Peyer's patch (tissue), 4 donors: ENCODE results near the gene ZNF670. TPM values are rescaled to one million over a fixed set of nuclear protein-coding genes. Genes with fewer than 3 reads are reported as not detected.
"Not testable (repeated sequence)": the region's sequence is repeated elsewhere in the genome, so short reads cannot be mapped to it uniquely, and the experiment has no call there.

Experiments
- DNase-seq, 3 donors: peaks; one replicate each; pipeline ENCODE4 v3.0.0-alpha.2; 2017 to 2019
- H3K27ac ChIP-seq, 4 donors: fragments of 200-600 bp; sonication (generic); one replicate each; pipeline ENCODE4 v1.5.1; 2016 to 2019
- H3K27me3 ChIP-seq, 2 donors: fragments of 200-600 bp; sonication (generic); one replicate each; pipeline ENCODE4 v1.5.1; 2019
- H3K36me3 ChIP-seq, 3 donors: fragments of 200-600 bp; sonication (generic); one replicate each; pipeline ENCODE4 v1.5.1; 2016 to 2019
- H3K4me1 ChIP-seq, 4 donors: fragments of 200-600 bp; sonication (generic); one replicate each; pipeline ENCODE4 v1.5.1; 2016 to 2019
- H3K4me3 ChIP-seq, 4 donors: fragments of 200-600 bp; sonication (generic); 1 replicate in 3 of 4; 2 replicates in 1 of 4; pipeline ENCODE4 v1.5.1; 2016 to 2019; ENCODE audit warnings: mild to moderate bottlenecking in 1 of 4
- H3K9me3 ChIP-seq, 4 donors: fragments of 200-600 bp; sonication (generic); one replicate each; pipeline ENCODE4 v1.5.1; 2016 to 2019; ENCODE audit warnings: mild to moderate bottlenecking in 1 of 4
- CTCF ChIP-seq, 6 experiments: fragments of 450-650 bp in 4 of 6; fragments of 200-600 bp in 2 of 6; sonication (generic) in 1 of 6; IDR thresholded peaks; one replicate each; pipeline ENCODE4 v1.5.1; 2017 to 2019; ENCODE audit warnings: antibody characterized with exemption in 6 of 6, mild to moderate bottlenecking in 3 of 6, moderate library complexity in 1 of 6
- POLR2A ChIP-seq, 2 donors: fragments of 450-650 bp; IDR thresholded peaks; one replicate each; pipeline ENCODE4 v1.5.1; 2017; ENCODE audit warnings: antibody characterized with exemption in 2 of 2, mild to moderate bottlenecking in 2 of 2, moderate library complexity in 2 of 2
- total RNA-seq, 4 donors: library from RNA; depleted of rRNA; stranded (reverse); fragments of >200 nt; gene quantifications; one replicate each; pipeline ENCODE4 v1.1.0, GENCODE V29; 2016

Gene ZNF670
- total RNA-seq, 4 donors from 2014 or later: 1.8 to 5.8 (median 2.0) TPM

- H3K36me3 ChIP-seq: no peaks in the 10 kb centered on the region
- no peak for TF ChIP-seq POLR2A (IDR thresholded peaks at IDR 0.05)
- TF ChIP-seq CTCF (IDR thresholded peaks at IDR 0.05): no peak
- no peak overlapping the region for H3K4me3 ChIP-seq
- peaks cover 0 to 26% (median 5%) of the 10 kb centered on the region in 4 donors for H3K9me3 ChIP-seq
- H3K27ac ChIP-seq: no peak overlapping the region
- H3K27me3 ChIP-seq: no peaks in the 10 kb centered on the region
- DNase-seq: no peak
- no peaks in the 10 kb centered on the region for H3K4me1 ChIP-seq
Observed at GRCh38 chr1:247054992-247055415, 23.6 kb downstream of the ZNF670 start.

- Histone ChIP-seq H3K4me1 (no peaks in the 10 kb centered on the region), H3K36me3 (no peaks in the 10 kb centered on the region), H3K9me3 (peaks cover 0 to 30% (median 14%) of the 10 kb centered on the region in 4 donors), H3K4me3 (no peak overlapping the region), H3K27ac (no peak overlapping the region), H3K27me3 (no peaks in the 10 kb centered on the region)
- DNase-seq: no peak
- TF ChIP-seq CTCF (IDR thresholded peaks at IDR 0.05): no peak
- no peak for TF ChIP-seq POLR2A (IDR thresholded peaks at IDR 0.05)
Observed at GRCh38 chr1:247047702-247048101, 30.9 kb downstream of the ZNF670 start.

GRCh38 chr1:247047260-247047659 is 31.4 kb downstream of the ZNF670 start:
- Histone ChIP-seq H3K36me3 (no peaks in the 10 kb centered on the region), H3K27ac (no peak overlapping the region), H3K4me3 (no peak overlapping the region), H3K27me3 (no peaks in the 10 kb centered on the region), H3K4me1 (no peaks in the 10 kb centered on the region), H3K9me3 (peaks cover 0 to 26% (median 13%) of the 10 kb centered on the region in 4 donors)
- DNase-seq: no peak
- TF ChIP-seq CTCF (IDR thresholded peaks at IDR 0.05) (no peak), POLR2A (IDR thresholded peaks at IDR 0.05) (no peak)

GRCh38 chr1:247043406-247043805 is 35.2 kb downstream of the ZNF670 start:
- Histone ChIP-seq H3K9me3 (peaks cover 0 to 29% (median 10%) of the 10 kb centered on the region in 4 donors), H3K4me1 (no peaks in the 10 kb centered on the region), H3K4me3 (no peak overlapping the region), H3K27me3 (no peaks in the 10 kb centered on the region), H3K27ac (no peak overlapping the region), H3K36me3 (peaks cover 0 to 2% (median 0%) of the 10 kb centered on the region in 3 donors)
- no peak for TF ChIP-seq POLR2A (IDR thresholded peaks at IDR 0.05)
- TF ChIP-seq CTCF (IDR thresholded peaks at IDR 0.05): no peak
- DNase-seq: no peak

GRCh38 chr1:247037511-247038320 is 40.9 kb downstream of the ZNF670 start:
- no peak for DNase-seq
- Histone ChIP-seq H3K4me1 (no peaks in the 10 kb centered on the region), H3K27me3 (no peaks in the 10 kb centered on the region), H3K27ac (no peak overlapping the region), H3K4me3 (no peak overlapping the region), H3K9me3 (peaks cover 0 to 28% (median 9%) of the 10 kb centered on the region in 4 donors), H3K36me3 (peaks cover 0 to 30% (median 0%) of the 10 kb centered on the region in 3 donors)
- TF ChIP-seq POLR2A (IDR thresholded peaks at IDR 0.05) (no peak), CTCF (IDR thresholded peaks at IDR 0.05) (no peak)

GRCh38 chr1:247032306-247032705 is 46.3 kb downstream of the ZNF670 start:
- Histone ChIP-seq H3K9me3 (peaks cover 0 to 29% (median 13%) of the 10 kb centered on the region in 4 donors), H3K36me3 (peaks cover 0 to 17% (median 0%) of the 10 kb centered on the region in 3 donors)
- not testable (repeated sequence) for H3K27ac ChIP-seq, H3K4me1 ChIP-seq, H3K27me3 ChIP-seq, H3K4me3 ChIP-seq, DNase-seq
